KMS-11 (cell line): ENCODE results near the gene PCYT2.

ENCODE experiments used
- H2AFZ ChIP-seq: fragments of 200-600 bp; sonication (generic); 2 replicates; pipeline ENCODE4 v1.6.1; 2016; ENCODE audit warnings: antibody characterized with exemption, mixed run types, low read depth
- H3K27ac ChIP-seq: fragments of 200-600 bp; sonication (generic); 2 replicates; pipeline ENCODE4 v1.6.1; 2016; ENCODE audit warnings: mild to moderate bottlenecking, mixed run types
- H3K27me3 ChIP-seq: fragments of 200-600 bp; sonication (generic); 2 replicates; pipeline ENCODE4 v1.6.1; 2017; ENCODE audit warnings: mild to moderate bottlenecking, low read depth, mixed run types, moderate library complexity; ENCODE audit not compliant: insufficient read depth
- H3K36me3 ChIP-seq: fragments of 200-600 bp; sonication (generic); 2 replicates; pipeline ENCODE4 v1.6.1; 2017; ENCODE audit warnings: mild to moderate bottlenecking, mixed run types; ENCODE audit not compliant: insufficient read depth
- H3K4me1 ChIP-seq: fragments of 200-600 bp; sonication (generic); 2 replicates; pipeline ENCODE4 v1.6.1; 2016; ENCODE audit warnings: mild to moderate bottlenecking, low read depth, mixed run types; ENCODE audit not compliant: poor library complexity, severe bottlenecking
- H3K4me2 ChIP-seq: fragments of 200-600 bp; sonication (generic); 2 replicates; pipeline ENCODE4 v1.7.0; 2016; ENCODE audit warnings: mild to moderate bottlenecking, mixed run types
- H3K4me3 ChIP-seq: fragments of 200-600 bp; sonication (generic); IDR thresholded peaks from 2 replicates; pipeline ENCODE4 v1.6.1; 2017; ENCODE audit warnings: low read depth, low read length, mixed read lengths; ENCODE audit not compliant: insufficient read depth
- H3K79me2 ChIP-seq: fragments of 200-600 bp; sonication (generic); 2 replicates; pipeline ENCODE4 v1.6.1; 2016; ENCODE audit warnings: low read depth, mixed run types; ENCODE audit not compliant: insufficient read depth
- H3K9ac ChIP-seq: fragments of 200-600 bp; sonication (generic); 2 replicates; pipeline ENCODE4 v1.6.1; 2016; ENCODE audit warnings: mild to moderate bottlenecking, mixed run types
- H4K20me1 ChIP-seq: fragments of 200-600 bp; sonication (generic); 2 replicates; pipeline ENCODE4 v1.6.1; 2016; ENCODE audit warnings: mild to moderate bottlenecking, mixed run types; ENCODE audit not compliant: insufficient read depth
- CTCF ChIP-seq: fragments of 200-600 bp; sonication (generic); conservative IDR thresholded peaks from 2 replicates; pipeline ENCODE4 v1.6.1; 2017; ENCODE audit warnings: low read depth, mild to moderate bottlenecking, antibody characterized with exemption, low read length, moderate library complexity, mixed read lengths

PCYT2 gene

GRCh38 chr17:81879121-81879520 lies 32.1 kb downstream of the PCYT2 start:
- H4K20me1 ChIP-seq: no peaks in the 10 kb centered on the region
- H3K36me3 ChIP-seq: peaks cover 17% of the 10 kb centered on the region; the same call in 1 of the 2 replicates
- H3K4me3 ChIP-seq: no peak overlapping the region
- no peaks in the 10 kb centered on the region for H3K27me3 ChIP-seq
- H3K27ac ChIP-seq: no peak overlapping the region
- H3K79me2 ChIP-seq: peaks cover 11% of the 10 kb centered on the region; the same call in 1 of the 2 replicates
- no peak for TF ChIP-seq CTCF
- H3K4me1 ChIP-seq: no peaks in the 10 kb centered on the region
- no peak overlapping the region for H2AFZ ChIP-seq
- no peak overlapping the region for H3K9ac ChIP-seq
- no peak overlapping the region for H3K4me2 ChIP-seq

- Histone ChIP-seq H3K4me3 (no peak overlapping the region), H3K79me2 (peaks cover 11% of the 10 kb centered on the region; the same call in 1 of the 2 replicates), H3K36me3 (peaks cover 17% of the 10 kb centered on the region; the same call in 1 of the 2 replicates), H2AFZ (no peak overlapping the region), H3K27me3 (no peaks in the 10 kb centered on the region), H3K4me2 (no peak overlapping the region), H3K4me1 (peaks cover 4% of the 10 kb centered on the region), H3K9ac (no peak overlapping the region), H3K27ac (no peak overlapping the region), H4K20me1 (no peaks in the 10 kb centered on the region)
- TF ChIP-seq CTCF: no peak
These were observed 32.9 kb downstream of the PCYT2 start for GRCh38 chr17:81878294-81878693.

- no peak overlapping the region for H3K4me3 ChIP-seq
- TF ChIP-seq CTCF: no peak
- H3K9ac ChIP-seq: no peak overlapping the region
- H3K27me3 ChIP-seq: no peaks in the 10 kb centered on the region
- H2AFZ ChIP-seq: no peak overlapping the region
- H3K79me2 ChIP-seq: peaks cover 7% of the 10 kb centered on the region; the same call in 1 of the 2 replicates
- no peaks in the 10 kb centered on the region for H4K20me1 ChIP-seq
- H3K36me3 ChIP-seq: peaks cover 17% of the 10 kb centered on the region; the same call in 1 of the 2 replicates
- H3K27ac ChIP-seq: no peak overlapping the region
- no peak overlapping the region for H3K4me2 ChIP-seq
- H3K4me1 ChIP-seq: peaks cover 11% of the 10 kb centered on the region
These were observed 33.6 kb downstream of the PCYT2 start for GRCh38 chr17:81877569-81877968.

- Histone ChIP-seq H3K4me3 (no peak overlapping the region), H2AFZ (peak overlapping the region; percentile 87), H3K9ac (peak overlapping the region; percentile 100), H3K79me2 (peaks cover 31% of the 10 kb centered on the region), H3K4me1 (peaks cover 36% of the 10 kb centered on the region), H3K36me3 (no peaks in the 10 kb centered on the region), H3K27me3 (no peaks in the 10 kb centered on the region), H3K27ac (peak overlapping the region; percentile 100), H3K4me2 (peak overlapping the region; percentile 100), H4K20me1 (no peaks in the 10 kb centered on the region)
- peak; percentile 50 for TF ChIP-seq CTCF
These were observed 39.6 kb downstream of the PCYT2 start for GRCh38 chr17:81871387-81872230.
